ENCODE data around the gene OGFOD3.
A peak's percentile ranks its signal among the peaks of the same experiment; 100 is the strongest.

Gene OGFOD3

GRCh38 chr17:82405051-82405450 is 13.3 kb downstream of the OGFOD3 start:
- no peak for TF ChIP-seq MAX (IDR thresholded peaks at IDR 0.05; ENCODE audit: low read depth, low read length)
- no peak for TF ChIP-seq MYC (IDR thresholded peaks at IDR 0.05; ENCODE audit: low read depth, low read length)
- TF ChIP-seq POLR2A (IDR thresholded peaks at IDR 0.05; ENCODE audit: extremely low read depth, insufficient read length), result no peak
- no peak for TF ChIP-seq CTCF (IDR thresholded peaks at IDR 0.05; ENCODE audit: low read depth, low read length)
- no peak overlapping the region for H3K4me3 ChIP-seq (ENCODE audit: low read depth, low read length)
- DNase-seq (ENCODE audit: low read depth), result no peak

- no peak for TF ChIP-seq POLR2A (IDR thresholded peaks at IDR 0.05; ENCODE audit: extremely low read depth, insufficient read length)
- TF ChIP-seq MYC (IDR thresholded peaks at IDR 0.05; ENCODE audit: low read depth, low read length), result no peak
- TF ChIP-seq MAX (IDR thresholded peaks at IDR 0.05; ENCODE audit: low read depth, low read length), result no peak
- TF ChIP-seq CTCF (IDR thresholded peaks at IDR 0.05; ENCODE audit: low read depth, low read length), result no peak
- DNase-seq (ENCODE audit: low read depth), result no peak
Observed at GRCh38 chr17:82403662-82404660, 14.4 kb downstream of the OGFOD3 start.

GRCh38 chr17:82402865-82403264 is 15.5 kb downstream of the OGFOD3 start:
- DNase-seq (ENCODE audit: low read depth), result no peak
- TF ChIP-seq CTCF (IDR thresholded peaks at IDR 0.05; ENCODE audit: low read depth, low read length), result no peak
- no peak for TF ChIP-seq MAX (IDR thresholded peaks at IDR 0.05; ENCODE audit: low read depth, low read length)
- no peak for TF ChIP-seq POLR2A (IDR thresholded peaks at IDR 0.05; ENCODE audit: extremely low read depth, insufficient read length)
- TF ChIP-seq MYC (IDR thresholded peaks at IDR 0.05; ENCODE audit: low read depth, low read length), result no peak
- H3K4me3 ChIP-seq (ENCODE audit: low read depth, low read length), result no peak overlapping the region

More at GRCh38 chr17:82403662-82404660, 14.4 kb downstream of the OGFOD3 start:
- no peak overlapping the region for H3K4me3 ChIP-seq (ENCODE audit: low read depth, low read length)

- DNase-seq (ENCODE audit: low read depth), result peak; percentile 93
- TF ChIP-seq MAX (IDR thresholded peaks at IDR 0.05; ENCODE audit: low read depth, low read length), result peak; percentile 39; the same call in 1 of the 2 replicates
- TF ChIP-seq POLR2A (IDR thresholded peaks at IDR 0.05; ENCODE audit: extremely low read depth, insufficient read length), result peak; percentile 29
- TF ChIP-seq CTCF (IDR thresholded peaks at IDR 0.05; ENCODE audit: low read depth, low read length), result no peak
- TF ChIP-seq MYC (IDR thresholded peaks at IDR 0.05; ENCODE audit: low read depth, low read length), result no peak; the same call in 1 of the 2 replicates
- H3K4me3 ChIP-seq (ENCODE audit: low read depth, low read length), result peak overlapping the region; percentile 59
Observed at GRCh38 chr17:82400830-82401229, 17.6 kb downstream of the OGFOD3 start.

- H3K4me3 ChIP-seq (ENCODE audit: low read depth, low read length), result peak overlapping the region; percentile 59
- DNase-seq (ENCODE audit: low read depth), result peak; percentile 82
- TF ChIP-seq POLR2A (IDR thresholded peaks at IDR 0.05; ENCODE audit: extremely low read depth, insufficient read length) (no peak), MAX (IDR thresholded peaks at IDR 0.05; ENCODE audit: low read depth, low read length) (peak; percentile 92), MYC (IDR thresholded peaks at IDR 0.05; ENCODE audit: low read depth, low read length) (peak; percentile 82)
Observed at GRCh38 chr17:82400206-82400605, 18.2 kb downstream of the OGFOD3 start.

- peak; percentile 37 for DNase-seq (ENCODE audit: low read depth)
- TF ChIP-seq MYC (IDR thresholded peaks at IDR 0.05; ENCODE audit: low read depth, low read length) (no peak), CTCF (IDR thresholded peaks at IDR 0.05; ENCODE audit: low read depth, low read length) (no peak), MAX (IDR thresholded peaks at IDR 0.05; ENCODE audit: low read depth, low read length) (no peak)
- H3K4me3 ChIP-seq (ENCODE audit: low read depth, low read length), result no peak overlapping the region
Observed at GRCh38 chr17:82399601-82400101, 18.7 kb downstream of the OGFOD3 start.
